Stimulated activated CD4-positive, alpha-beta T cell treated with anti-CD3 and anti-CD28 coated beads, Interleukin-1b, Interleukin-23, amount 100 ng/mL, for 4 hours (primary cell): ENCODE data around the gene SULT2B1.
A peak's percentile ranks its signal among the peaks of the same experiment; 100 is the strongest.
"Not testable (repeated sequence)": the region's sequence is repeated elsewhere in the genome, so short reads cannot be mapped to it uniquely, and the experiment has no call there.

Source experiments
- DNase-seq, 2 donors: peaks; one replicate each; pipeline ENCODE4 v3.0.0-alpha.2; 2020; ENCODE audit warnings: low read depth in 2 of 2

The SULT2B1 gene

GRCh38 chr19:48558018-48558684 lies 6.2 kb downstream of the SULT2B1 start:
- DNase-seq: no peak

GRCh38 chr19:48560095-48560530 lies 8.1 kb downstream of the SULT2B1 start:
- no peak for DNase-seq

DNA sequence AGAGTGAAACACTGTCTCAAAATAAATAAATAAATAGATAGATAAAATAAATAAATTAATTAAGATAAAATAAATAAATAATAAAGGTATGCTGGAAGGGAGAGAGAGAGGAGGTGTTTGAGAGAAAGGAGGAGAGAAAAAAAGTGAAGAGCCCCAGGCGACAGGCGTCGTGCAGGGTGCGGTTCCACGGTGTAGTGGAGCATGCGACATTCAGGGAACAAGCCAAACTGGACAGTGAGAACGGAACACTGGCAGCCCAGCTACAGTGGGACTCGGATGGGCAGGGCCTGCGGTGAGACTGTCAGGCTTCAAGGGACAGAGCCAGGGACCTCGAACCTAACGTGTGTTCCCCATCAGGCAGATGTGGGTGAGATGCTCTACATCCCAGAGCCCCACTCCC lies 9.4 kb downstream of the SULT2B1 start:
- DNase-seq: no peak

GRCh38 chr19:48565090-48565489 lies 13.1 kb downstream of the SULT2B1 start:
- DNase-seq: no peak

- DNase-seq: no peak
Observed at GRCh38 chr19:48568345-48568886, 16.4 kb downstream of the SULT2B1 start.

DNA sequence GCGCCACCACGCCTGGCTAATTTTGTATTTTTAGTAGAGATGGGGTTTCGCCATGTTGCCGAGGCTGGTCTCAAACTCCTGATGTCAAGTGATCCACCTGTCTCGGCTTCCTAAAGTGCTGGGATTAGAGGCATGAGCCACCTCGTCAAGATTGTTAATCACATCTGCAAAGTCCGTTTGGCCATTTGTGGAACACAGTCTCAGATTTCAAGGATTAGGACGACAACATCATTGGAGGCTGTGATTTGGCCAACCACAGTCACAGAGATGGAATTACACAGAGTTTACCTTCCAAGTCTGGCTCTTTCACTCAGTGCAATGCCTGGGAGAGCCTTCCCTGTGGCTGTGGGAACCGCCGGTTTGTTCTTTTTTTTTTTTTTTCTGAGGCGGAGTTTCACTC lies 17.8 kb downstream of the SULT2B1 start:
- no peak for DNase-seq

DNA sequence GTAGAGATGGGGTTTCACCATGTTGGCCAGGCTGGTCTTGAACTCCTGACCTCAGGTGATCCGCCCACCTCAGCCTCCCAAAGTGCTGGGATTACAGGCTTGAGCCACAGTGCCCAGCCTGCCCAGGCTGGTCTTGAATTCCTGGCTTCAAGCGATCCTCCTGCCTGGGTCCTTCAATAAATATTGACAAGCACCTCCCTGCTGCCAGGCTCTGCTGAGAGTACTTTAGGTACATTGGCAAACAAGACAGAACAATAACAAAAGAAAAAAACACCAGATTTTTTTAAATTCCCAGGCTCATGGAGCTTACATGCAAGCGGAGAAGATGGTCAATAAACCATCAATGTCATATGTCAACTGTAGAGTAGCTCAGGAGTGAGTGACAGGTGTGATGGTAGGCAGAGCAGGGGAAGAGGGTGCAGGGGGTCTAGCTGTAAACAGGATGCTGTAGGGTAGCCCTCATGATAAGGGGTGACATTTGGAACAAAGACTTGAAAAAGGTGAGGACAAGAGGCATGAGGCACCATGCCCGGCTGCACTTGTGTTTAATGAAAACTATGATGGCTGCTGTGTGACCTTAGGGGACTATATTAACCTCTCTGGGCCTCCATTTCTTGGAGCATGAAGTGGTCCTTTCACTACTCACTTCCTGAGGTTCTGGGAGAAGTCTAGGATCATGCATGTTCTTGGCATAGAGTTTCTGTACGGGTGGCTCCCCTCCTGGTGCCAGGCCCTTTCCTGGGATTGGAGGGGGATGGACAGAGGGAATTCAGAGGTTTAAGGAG lies 19.6 kb downstream of the SULT2B1 start:
- DNase-seq: no peak

- no peak for DNase-seq
Observed at GRCh38 chr19:48573163-48573505, 21.2 kb downstream of the SULT2B1 start.

GRCh38 chr19:48575931-48576622 lies 24.1 kb downstream of the SULT2B1 start:
- no peak for DNase-seq

GRCh38 chr19:48577908-48578307 lies 25.9 kb downstream of the SULT2B1 start:
- DNase-seq: not testable (repeated sequence)

DNA sequence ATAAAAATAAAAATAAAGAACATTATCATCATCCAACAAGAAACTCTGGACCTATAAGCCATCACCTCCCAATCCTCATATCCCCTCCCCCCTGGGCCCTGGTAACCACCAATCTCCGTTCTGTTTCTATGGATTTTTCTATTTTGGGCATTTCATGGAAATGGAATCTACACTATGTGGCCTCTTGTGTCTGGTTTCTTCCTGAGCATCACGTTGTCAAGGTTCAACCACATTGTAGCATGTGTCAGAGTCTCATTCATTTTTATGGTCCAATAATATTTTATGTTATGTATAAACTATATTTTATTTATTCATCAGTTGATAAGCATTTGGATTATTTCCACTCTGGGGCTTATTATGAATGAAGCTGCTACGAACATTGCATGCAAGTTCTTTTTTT lies 26.9 kb downstream of the SULT2B1 start:
- DNase-seq: no peak

- no peak for DNase-seq
Observed at GRCh38 chr19:48582168-48582567, 30.2 kb downstream of the SULT2B1 start.

GRCh38 chr19:48587387-48587786 lies 35.4 kb downstream of the SULT2B1 start:
- DNase-seq: no peak

GRCh38 chr19:48588670-48589401 lies 36.9 kb downstream of the SULT2B1 start:
- peak; percentile 76 to 86 for DNase-seq

DNA sequence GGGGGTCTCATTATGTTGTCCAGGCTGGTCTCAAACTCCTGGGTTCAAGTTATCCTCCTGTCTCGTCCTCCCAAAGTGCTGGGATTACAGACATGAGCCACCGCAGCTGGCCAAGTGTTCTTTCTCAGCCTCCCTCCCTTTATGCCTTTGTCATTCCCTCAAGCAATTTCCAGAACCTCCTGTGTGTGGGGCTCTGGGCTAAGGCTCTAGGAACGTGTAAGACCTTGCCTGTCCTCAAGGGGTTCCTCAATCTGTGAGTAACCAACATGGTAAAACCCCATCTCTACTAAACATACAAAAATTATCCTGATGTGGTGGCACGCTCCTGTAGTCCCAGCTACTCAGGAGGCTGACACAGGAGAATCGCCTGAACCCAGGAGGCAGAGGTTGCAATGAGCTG lies 39.0 kb downstream of the SULT2B1 start:
- DNase-seq: no peak

DNA sequence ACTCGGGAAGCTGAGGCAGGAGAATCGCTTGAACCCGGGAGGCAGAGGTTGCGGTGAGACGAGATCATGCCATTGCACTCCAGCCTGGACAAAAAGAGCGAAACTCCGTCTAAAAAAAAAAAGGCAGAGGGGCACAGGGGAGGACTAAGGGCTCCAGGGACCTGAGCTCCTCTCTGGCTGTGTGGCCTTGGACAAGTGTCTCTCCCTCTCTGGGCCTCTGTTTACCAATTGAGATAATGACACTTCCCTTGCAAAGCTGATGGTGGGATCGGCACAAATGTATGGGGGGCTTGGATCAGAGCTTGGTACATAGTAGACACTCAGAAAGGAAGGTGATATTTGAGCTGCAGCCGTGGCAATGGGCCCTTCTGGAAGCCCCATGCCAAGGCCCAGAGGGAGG lies 43.2 kb downstream of the SULT2B1 start:
- DNase-seq: no peak

- DNase-seq: no peak
Observed at GRCh38 chr19:48595833-48596232, 43.9 kb downstream of the SULT2B1 start.

DNA sequence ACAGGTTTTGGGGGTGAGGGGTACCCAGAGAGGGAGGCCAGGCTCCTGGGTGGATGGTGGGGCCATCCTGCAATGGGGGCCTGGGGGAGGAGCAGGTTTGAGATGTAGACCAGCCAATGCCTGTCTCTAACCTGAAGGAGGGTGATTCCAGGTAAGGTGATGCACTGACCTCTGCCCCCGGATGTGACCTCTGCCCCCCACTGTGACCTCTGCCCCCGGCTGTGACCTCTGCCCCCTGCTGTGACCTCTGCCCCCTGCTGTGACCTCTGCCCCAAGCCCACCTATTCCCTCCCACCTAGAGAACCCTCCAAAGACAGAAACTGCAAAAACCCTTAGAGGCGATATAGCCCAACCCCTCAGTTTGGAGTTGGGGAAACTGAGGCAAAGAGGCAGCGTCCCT lies 44.3 kb downstream of the SULT2B1 start:
- no peak for DNase-seq

GRCh38 chr19:48596679-48597465 lies 44.9 kb downstream of the SULT2B1 start:
- no peak for DNase-seq

- DNase-seq: no peak
Observed at GRCh38 chr19:48598996-48599700, 47.2 kb downstream of the SULT2B1 start.
